ENCODE measurements around the gene MYBPC1.
"Not testable (repeated sequence)": the region's sequence is repeated elsewhere in the genome, so short reads cannot be mapped to it uniquely, and the experiment has no call there.

The MYBPC1 gene, protein sequence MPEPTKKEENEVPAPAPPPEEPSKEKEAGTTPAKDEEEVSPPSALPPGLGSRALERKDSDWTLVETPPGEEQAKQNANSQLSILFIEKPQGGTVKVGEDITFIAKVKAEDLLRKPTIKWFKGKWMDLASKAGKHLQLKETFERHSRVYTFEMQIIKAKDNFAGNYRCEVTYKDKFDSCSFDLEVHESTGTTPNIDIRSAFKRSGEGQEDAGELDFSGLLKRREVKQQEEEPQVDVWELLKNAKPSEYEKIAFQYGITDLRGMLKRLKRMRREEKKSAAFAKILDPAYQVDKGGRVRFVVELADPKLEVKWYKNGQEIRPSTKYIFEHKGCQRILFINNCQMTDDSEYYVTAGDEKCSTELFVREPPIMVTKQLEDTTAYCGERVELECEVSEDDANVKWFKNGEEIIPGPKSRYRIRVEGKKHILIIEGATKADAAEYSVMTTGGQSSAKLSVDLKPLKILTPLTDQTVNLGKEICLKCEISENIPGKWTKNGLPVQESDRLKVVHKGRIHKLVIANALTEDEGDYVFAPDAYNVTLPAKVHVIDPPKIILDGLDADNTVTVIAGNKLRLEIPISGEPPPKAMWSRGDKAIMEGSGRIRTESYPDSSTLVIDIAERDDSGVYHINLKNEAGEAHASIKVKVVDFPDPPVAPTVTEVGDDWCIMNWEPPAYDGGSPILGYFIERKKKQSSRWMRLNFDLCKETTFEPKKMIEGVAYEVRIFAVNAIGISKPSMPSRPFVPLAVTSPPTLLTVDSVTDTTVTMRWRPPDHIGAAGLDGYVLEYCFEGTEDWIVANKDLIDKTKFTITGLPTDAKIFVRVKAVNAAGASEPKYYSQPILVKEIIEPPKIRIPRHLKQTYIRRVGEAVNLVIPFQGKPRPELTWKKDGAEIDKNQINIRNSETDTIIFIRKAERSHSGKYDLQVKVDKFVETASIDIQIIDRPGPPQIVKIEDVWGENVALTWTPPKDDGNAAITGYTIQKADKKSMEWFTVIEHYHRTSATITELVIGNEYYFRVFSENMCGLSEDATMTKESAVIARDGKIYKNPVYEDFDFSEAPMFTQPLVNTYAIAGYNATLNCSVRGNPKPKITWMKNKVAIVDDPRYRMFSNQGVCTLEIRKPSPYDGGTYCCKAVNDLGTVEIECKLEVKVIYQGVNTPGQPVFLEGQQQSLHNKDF

DNA sequence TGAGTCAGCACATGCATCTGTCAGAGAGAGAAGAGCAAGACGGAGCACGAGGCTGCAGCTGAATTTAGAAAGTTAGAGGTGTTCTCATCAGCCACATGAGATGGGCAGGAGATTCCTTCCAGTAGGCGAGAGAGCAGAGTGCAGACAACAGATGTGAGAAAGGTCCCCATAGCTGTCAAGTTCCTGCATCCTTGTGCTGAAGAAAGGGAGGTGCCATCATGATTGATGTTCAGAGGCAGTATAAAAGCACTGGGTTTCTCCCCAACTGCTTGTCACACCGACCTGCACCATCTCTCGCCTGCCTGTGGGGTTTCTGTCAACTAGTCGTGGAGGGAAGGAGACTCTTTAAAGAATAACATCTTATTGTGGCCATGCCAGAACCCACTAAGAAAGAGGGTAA is at the start of gene MYBPC1:
Gene MYBPC1, plus strand, starts transcription at position 272 of the 400 bp plus-strand sequence. Its CDS starts 100 bp downstream, at position 372.
- no peak for DNase-seq

DNA sequence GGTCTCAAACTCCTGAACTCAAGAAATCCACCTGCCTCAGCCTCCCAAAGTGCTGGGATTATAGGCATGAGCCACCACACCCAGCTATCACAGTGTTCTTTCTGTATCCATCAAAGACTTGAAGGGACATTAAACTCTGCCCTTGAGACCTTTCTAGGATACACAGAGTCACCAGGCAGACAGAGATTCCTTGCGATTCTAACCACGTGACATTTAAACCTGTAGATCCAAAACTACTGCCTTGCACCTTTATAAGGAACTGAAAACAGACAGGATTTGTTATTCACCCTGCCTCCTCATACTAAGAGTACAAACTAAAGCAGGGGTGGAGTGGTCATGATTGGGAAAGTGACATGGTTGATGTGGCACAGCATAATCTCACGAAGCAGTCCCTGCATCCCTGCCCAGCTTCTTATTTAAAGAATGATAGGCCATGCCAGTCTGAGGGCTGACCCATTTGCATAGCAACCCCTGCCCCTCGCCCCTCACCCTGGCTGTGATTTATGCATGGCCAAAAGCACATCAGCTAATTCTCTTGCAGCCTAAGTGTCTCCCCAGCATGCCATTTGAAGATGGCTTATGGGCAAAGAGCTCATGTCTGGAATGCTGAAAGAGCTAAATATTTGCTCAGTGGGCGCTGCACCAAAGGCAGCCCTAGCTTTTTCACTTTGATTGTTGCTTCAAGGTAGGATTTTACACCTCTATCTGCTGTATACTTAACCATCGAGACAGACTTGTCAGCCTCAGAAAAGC is 43.2 kb upstream of the MYBPC1 start:
- DNase-seq = no peak

DNA sequence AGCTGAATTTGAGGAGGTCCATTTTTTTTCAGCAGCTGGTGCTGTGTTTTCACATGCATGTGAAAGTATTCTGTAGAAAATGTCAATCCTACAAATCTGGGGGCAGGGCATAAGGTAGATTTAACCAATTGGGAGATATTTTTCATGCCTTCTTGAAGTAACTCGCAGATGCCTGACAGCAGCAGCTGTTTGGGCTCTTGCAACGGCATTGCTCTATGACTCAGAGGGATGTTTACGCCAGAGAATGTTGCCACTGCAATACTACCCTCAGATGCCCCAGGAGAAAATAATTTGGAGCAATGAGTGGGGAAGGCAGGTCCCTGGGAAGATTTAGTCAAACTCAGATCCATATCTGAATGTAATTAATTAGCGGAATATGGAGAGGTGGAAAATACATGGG is 42.5 kb upstream of the MYBPC1 start:
- DNase-seq = no peak

DNA sequence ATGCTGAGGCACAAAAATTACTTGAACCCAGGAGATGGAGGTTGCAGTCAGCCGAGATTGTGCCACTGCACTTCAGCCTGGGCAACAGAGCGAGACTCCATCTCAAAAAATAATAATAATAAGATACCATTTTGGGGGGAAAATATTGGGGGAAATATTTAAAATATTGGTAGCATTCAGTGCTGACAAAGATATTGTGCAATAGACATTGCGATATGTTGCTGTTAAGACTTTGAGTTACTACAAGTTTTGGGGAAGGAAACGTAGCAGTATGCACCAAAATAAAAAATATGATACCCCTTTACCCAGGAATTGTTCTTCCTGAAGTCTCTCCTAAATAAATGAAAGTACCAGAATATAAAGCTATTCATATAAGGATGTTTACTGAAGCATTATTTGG is 37.7 kb upstream of the MYBPC1 start:
- DNase-seq = no peak

DNA sequence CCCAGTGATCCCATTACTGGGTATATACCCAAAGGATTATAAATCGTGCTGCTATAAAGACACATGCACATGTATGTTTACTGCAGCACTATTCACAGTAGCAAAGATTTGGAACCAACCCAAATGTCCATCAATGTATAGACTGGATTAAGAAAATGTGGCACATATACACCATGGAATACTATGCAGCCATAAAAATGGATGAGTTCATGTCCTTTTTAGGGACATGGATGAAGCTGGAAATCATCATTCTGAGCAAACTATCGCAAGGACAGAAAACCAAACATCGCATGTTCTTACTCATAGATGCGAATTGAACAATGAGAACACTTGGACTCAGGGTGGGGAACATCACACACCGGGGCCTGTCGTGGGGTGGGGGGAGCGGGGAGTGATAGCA is 36.0 kb upstream of the MYBPC1 start:
- DNase-seq = not testable (repeated sequence)

DNA sequence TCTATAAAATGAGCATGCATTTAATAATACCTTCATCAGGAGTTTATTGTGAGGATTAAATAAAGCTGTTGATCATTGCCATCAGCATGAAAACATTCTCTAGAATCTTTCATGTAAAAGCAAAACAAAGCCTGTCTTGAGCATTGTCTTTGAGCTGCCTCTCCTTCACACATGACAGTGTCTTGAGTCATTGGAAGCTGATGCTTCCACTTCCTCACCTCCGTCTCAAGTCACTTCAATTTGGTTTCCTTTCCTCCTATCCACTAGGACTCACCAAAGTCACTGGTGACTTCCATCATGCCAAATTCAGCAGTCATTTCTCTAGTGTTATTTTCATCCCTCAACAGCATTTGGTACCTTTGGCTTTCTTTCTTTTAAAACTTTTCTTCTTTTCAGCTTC is 31.6 kb upstream of the MYBPC1 start:
- DNase-seq = no peak

DNA sequence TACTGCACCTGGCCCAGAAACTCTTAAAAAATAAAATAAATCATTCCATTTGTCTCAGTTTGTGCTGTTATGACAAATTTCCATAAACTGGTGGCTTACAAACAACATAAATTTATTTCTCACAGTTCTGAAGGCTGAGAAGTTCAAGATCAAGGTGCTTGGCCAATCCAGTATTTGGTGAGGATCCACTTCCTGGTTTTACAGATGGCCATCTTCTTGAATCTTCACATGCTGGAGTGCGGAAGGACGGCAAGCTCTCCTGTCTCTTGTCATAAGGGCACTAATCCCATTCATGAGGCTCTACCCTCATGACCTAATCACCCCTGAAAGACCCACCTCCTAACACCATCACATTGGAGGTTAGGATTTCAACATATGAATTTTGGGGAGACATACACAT is 29.9 kb upstream of the MYBPC1 start:
- DNase-seq = no peak

DNA sequence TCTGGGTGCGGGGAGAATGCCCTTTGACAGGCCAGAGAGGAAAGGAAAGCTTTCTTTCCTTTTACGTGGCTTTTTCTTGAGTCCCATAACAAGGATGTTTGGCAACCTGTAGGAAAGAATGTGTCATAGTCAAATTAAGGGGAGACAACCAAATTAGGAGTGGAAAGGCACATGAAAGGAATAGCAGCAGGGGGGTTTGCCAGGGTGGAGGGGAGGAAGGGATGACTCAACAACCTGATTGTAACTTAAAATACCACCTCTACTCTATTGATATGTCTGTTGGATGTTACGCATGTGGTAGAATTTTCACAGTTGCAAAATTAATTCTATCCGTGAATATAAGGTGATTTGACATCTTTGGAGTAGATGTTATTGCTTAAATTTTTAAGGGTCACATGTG is 28.5 kb upstream of the MYBPC1 start:
- DNase-seq = no peak

DNA sequence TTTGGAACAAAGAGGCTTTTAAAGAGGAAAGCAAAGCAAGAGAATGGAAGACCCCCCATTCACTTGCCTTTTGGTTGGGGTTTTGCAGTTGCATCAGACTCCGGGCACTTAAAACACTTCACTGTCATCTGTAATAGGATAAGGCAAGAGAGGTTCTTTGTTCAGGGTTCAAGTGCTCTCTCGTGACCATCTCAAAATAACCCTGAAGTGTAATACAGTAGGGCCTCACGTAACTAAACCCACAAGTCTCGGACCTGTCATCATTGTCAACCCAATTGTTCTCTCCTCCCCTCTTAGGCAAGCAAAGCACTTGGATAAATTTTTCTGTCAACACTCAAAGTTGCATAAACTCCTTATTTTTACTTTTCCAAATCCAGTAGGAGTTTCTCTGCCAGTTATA is 26.9 kb upstream of the MYBPC1 start:
- no peak for DNase-seq

DNA sequence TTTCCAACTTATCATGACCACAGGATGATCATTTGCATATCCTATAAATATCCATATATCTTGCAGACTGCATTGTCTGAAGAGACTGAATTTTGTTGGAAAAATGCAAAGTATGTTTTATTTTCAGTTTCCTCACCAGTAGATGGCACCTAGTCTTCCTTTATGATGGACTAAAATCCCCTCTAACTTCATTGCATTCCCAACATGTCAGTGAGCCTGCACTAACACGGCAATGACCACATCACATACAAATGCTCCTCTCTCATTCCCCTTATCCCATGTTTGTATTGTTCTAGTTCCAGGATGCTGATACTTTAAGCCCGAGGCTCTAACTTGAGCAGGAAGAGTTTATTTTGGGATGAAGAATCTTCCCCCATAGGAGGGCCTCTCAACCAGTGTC is 24.7 kb upstream of the MYBPC1 start:
- DNase-seq = no peak

DNA sequence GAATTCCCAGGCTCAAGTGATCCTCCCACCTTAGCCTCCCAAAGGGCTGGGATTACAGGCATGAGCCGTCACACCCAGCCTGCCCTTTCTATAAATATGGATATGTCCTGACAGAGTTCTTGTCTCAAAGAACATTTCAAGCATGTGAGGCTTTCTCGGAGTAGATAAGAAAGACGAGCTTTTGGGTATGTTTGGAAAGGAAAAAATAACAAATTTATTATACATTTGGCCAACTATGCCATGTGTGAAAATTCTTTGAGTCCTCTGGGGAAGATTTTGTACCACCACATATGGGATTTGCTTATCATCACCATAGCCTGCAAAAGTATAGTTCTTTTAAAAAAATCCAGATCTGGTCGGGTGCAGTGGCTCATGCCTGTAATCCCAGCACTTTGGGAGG is 23.7 kb upstream of the MYBPC1 start:
- no peak for DNase-seq

DNA sequence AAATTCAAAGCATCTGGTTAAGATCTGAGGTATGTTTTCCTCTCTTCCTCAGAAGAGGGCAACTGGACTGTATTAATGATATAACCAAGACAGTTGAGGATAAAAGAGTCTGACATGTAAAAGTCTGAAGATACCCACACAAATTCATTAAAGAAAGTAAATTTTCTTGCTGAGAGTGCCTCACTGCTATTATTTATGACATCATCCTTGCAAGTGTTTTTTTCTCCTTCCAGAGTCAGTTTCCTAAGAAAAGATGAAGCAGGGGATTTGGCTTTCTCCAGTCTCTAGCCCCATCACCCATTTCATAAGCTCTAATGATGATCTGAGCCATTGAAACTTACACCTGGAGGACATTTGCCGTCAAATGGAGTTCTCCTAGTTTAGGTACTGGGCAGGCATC is 21.0 kb upstream of the MYBPC1 start:
- DNase-seq = no peak

DNA sequence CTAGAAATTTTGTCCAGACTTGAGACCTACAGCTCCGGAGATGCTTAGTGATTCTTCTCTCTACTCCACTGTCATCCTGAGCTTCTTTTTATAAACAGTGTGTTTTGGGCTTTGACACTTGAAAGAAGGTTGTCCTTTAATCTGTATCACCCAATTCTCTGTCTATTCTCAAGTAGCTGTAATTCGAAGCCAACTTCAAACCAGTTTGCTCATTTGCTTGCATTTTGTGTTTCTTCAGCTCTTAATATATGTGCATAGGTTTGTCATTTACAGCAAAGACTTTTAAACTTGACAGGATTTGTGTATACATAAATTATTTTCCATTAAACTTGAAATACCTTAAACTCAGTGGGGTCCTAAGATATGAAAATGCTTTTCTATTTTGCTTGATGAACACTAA is 16.4 kb upstream of the MYBPC1 start:
- DNase-seq = no peak

DNA sequence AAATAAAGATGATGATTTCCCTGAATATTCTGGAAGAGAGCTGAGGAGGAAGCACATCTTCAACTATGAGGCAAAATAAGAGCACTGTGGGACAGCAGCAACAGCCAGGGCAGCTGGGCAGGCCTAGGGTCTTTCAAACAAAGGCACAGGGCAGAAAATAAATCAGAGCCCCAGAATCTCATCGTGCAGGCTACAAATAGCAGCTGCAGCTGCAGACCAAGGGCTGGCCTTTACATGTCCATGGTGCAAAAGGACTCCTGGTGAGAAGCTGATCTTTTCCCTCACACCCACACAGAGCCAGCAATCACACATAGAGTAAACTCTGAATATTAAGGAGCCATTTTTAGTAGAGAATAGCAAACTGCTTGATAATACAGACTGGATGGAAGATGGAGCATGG is 13.6 kb upstream of the MYBPC1 start:
- no peak for DNase-seq

DNA sequence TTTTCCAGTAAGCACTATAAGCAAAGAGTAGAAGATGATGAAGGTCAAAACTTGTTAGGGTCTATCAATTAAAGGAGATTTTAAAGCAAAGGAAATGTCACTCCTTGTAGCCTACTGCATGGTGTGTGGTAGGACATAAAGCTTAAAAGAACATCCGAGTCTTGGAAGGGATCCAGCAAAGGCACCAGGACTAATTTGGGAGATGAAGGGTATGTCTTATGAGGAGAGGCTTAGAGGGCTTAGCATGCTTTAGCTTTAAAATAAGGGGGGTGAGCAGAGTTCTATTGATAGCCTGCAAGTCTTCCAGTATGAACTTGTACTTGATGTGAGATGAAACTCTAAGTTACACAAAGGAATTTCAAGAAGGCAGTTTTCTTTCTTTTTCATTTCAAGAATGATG is 11.8 kb upstream of the MYBPC1 start:
- DNase-seq = no peak

DNA sequence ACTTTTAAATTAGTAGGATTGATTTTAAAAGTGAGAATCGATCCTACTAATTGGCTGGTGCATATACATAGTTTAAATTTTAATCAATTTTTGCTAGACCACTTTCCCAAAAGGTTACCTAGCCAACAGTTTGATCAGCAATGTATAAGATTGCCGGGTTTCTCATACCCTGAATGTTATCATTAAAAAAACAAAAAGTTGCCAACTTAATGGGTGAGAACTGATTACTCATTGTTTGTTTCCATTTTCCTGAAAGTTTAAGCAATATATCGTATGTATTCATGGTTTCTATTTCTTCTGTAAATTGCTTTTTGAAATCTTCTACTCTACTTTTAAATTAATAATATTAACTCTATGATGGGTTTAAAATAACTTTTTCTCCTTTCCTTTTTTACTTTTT is 4.4 kb upstream of the MYBPC1 start:
- no peak for DNase-seq

DNA sequence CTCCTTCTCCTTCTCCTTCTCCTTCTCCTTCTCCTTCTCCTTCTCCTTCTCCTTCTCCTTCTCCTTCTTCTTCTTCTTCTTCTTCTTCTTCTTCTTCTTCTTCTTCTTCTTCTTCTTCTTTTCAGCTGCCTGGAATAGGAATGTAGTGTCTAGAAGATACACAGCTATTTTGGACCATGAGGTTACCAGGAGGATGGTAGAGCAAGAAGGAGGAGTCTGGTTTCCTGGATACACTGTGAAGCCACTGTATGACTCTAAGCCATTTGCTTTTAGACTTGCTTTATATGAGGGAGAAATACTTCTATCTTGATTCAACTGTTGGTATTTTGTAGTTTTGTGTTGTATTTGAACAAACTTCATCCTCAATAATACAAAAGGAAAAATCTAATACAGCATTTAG is 3.0 kb upstream of the MYBPC1 start:
- no peak for DNase-seq

DNA sequence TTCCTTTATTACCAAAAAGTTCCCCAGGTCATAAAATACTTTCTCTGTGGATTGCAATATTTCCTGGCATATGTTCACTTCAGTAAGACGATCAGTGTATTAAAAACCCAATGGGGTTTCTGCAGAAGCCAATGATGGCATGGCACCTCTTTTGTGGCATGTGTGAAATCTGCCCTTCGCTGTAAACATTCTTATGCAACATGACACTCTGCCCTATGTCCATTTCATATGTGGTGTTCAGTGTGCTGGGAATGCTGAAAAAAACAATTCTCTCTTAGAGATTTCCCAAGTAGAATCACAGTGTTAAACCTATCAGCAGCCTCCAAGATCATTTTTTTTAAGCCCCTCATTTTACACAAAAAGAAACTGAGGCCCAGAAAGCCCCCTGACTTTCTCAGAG is 2.3 kb upstream of the MYBPC1 start:
- no peak for DNase-seq

DNA sequence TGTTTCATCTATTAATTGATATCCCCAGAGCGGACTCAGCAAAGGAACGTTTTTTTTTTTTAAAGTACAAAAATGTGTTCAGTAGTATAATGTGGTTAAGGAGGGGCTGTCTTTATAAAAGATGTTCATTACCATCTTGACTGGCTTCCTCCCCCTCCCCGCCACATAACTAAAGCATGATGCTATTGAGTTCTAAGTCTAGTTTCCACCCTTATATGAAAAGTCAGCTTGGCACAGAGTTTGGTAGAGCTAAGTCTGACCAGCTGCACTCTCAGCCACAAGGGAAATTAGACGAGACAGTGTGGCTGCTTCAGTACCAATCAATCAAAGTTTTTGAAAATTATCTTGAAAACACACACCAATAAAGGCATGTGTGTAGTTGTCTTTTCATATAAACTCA is 1.9 kb upstream of the MYBPC1 start:
- no peak for DNase-seq

DNA sequence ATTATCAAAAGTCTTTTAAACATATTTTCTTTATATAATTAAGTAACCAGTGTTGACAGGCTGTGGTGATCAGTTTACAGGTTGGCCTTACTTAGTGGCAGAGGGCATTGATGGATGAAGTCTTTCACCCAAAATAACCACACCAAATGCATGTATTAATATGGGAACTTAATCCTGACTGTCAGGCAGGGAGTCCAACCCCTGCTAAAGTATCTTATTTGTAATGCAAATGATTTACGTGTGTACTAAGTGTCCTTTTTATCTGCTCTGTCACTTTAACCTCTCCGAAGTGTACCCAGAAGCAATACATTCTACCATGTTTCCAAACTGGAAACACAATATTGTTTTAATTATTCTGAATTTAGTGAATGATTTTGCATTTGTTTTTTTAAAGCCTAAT is 1.4 kb downstream of the MYBPC1 start:
- DNase-seq = no peak

DNA sequence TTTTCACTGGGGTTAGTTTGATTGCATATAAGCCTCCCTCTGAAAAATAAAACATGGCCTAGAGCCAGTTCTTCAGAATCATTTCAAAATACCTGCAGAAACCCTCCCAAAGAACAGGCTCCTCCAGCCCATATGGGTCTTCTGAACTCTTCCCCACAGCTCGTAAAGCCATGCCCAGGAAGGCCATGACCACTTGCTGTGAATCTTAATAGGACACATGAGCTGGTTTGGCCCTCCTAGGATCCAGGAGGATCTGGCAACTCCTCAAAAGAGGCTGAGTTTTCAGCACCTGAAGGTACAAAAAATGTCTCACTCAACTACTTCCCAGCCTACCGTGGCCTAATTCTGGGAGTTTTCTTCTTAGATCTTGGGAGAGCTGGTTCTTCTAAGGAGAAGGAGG is 2.4 kb downstream of the MYBPC1 start:
- DNase-seq = no peak

DNA sequence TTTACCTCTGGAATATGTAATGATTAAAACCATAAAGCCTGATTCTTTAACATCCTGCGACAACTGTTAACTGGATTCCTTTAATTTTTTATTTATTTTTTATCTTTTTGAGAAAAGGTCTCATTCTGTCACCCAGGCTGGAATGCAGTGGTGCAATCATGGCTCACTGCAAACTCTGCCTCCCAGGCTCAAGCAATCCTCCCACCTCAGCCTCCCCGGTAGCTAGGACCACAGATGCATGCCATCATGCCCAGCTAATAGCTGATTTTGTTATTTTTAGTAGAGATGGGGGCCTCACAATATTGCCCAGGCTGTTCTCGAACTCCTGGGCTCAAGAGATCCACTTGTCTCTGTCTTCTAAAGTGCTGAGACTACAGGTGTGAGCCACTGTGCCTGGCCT is 3.7 kb downstream of the MYBPC1 start:
- no peak for DNase-seq

DNA sequence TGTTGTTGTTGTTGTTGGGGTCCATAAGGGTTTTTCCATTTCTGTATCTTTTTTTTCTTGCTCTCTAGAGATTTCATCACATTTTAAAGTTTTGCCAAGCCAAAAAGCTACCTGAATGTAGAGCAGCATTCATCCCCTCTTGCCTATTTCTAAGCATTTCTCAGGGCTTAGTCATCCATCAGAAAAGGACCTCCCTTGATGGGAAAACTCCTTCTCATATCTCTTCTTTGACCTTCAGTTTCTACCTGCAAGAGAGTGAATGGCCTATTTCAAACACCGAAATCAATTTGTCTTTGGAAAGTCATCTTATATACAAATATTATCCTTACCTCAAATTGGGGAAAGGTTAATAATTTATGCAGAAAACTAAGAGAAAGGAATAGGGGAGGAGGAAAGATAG is 4.5 kb downstream of the MYBPC1 start:
- no peak for DNase-seq

Measured in SHP77 treated with DMSO at 0.1 percent for 48 hours (cell line).